Measurements from ENCODE around the gene BTRC.

BTRC gene

DNA sequence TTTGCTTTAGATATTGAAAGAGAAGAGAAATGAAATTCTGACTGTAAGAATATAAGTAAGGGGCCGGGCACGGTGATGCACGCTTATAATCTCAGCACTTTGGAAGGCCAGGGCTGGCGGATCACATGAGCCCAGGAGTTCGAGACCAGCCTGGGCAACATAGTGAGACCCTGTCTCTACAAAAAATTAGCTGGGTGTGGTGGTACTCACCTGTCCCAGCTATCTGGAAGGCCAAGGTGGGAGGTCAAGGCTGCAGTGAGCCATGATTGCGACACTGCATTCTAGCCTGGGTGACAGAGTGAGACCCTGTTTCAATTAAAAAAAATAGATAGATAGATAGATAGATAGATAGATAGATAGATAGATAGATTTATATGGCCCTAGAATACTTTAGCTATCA lies 82.3 kb downstream of the BTRC start:
- TF ChIP-seq, protein P1, sequence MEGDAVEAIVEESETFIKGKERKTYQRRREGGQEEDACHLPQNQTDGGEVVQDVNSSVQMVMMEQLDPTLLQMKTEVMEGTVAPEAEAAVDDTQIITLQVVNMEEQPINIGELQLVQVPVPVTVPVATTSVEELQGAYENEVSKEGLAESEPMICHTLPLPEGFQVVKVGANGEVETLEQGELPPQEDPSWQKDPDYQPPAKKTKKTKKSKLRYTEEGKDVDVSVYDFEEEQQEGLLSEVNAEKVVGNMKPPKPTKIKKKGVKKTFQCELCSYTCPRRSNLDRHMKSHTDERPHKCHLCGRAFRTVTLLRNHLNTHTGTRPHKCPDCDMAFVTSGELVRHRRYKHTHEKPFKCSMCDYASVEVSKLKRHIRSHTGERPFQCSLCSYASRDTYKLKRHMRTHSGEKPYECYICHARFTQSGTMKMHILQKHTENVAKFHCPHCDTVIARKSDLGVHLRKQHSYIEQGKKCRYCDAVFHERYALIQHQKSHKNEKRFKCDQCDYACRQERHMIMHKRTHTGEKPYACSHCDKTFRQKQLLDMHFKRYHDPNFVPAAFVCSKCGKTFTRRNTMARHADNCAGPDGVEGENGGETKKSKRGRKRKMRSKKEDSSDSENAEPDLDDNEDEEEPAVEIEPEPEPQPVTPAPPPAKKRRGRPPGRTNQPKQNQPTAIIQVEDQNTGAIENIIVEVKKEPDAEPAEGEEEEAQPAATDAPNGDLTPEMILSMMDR (IDR thresholded peaks at IDR 0.05; ENCODE audit: poor library complexity, severe bottlenecking) = no peak
- Histone ChIP-seq H3K9me3 (ENCODE audit: severe bottlenecking) (no peaks in the 10 kb centered on the region), H3K4me3 (ENCODE audit: severe bottlenecking) (no peak overlapping the region), H3K36me3 (ENCODE audit: low read depth) (no peaks in the 10 kb centered on the region), H3K27ac (ENCODE audit: poor library complexity, severe bottlenecking) (no peak overlapping the region), H3K27me3 (ENCODE audit: insufficient read depth, poor library complexity, severe bottlenecking) (no peaks in the 10 kb centered on the region), H3K4me1 (ENCODE audit: insufficient read depth, poor library complexity, severe bottlenecking) (no peaks in the 10 kb centered on the region)
- DNase-seq (ENCODE audit: low spot score) (no peak), ATAC-seq (ENCODE audit: low read depth) (no peak)

DNA sequence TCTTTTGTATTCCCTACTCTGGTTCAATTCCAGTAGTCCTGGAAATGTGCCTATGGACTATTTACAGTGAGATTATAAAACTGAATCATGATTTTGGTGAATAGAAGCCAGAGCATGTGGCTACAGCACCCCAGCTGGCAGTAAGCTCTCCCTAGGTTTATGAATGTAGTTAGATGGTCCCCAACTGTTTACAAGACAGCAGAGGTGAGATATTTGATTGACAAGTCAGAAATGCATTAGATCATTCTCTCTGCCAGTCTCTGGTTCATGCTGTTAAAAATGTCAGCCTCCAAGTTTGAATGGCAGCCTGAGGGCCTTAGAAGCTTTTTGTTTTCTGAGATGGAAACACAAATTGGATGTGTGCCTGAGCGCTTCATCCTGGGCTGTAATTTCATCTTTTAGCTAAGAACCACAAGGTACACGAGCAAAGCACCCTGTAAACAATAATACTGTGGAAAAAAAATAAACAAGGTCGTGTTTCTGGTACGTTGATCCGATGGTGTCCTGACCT lies 85.0 kb downstream of the BTRC start:
- H3K36me3 ChIP-seq (ENCODE audit: low read depth) = no peaks in the 10 kb centered on the region
- no peaks in the 10 kb centered on the region for H3K4me1 ChIP-seq (ENCODE audit: insufficient read depth, poor library complexity, severe bottlenecking)
- H3K9me3 ChIP-seq (ENCODE audit: severe bottlenecking) = no peaks in the 10 kb centered on the region
- no peaks in the 10 kb centered on the region for H3K27me3 ChIP-seq (ENCODE audit: insufficient read depth, poor library complexity, severe bottlenecking)
- H3K27ac ChIP-seq (ENCODE audit: poor library complexity, severe bottlenecking) = no peak overlapping the region
- TF ChIP-seq, protein P1 (IDR thresholded peaks at IDR 0.05; ENCODE audit: poor library complexity, severe bottlenecking) = no peak
- ATAC-seq (ENCODE audit: low read depth) = peak; percentile 46; the same call in 1 of the 3 replicates
- DNase-seq (ENCODE audit: low spot score) = no peak
- no peak overlapping the region for H3K4me3 ChIP-seq (ENCODE audit: severe bottlenecking)

DNA sequence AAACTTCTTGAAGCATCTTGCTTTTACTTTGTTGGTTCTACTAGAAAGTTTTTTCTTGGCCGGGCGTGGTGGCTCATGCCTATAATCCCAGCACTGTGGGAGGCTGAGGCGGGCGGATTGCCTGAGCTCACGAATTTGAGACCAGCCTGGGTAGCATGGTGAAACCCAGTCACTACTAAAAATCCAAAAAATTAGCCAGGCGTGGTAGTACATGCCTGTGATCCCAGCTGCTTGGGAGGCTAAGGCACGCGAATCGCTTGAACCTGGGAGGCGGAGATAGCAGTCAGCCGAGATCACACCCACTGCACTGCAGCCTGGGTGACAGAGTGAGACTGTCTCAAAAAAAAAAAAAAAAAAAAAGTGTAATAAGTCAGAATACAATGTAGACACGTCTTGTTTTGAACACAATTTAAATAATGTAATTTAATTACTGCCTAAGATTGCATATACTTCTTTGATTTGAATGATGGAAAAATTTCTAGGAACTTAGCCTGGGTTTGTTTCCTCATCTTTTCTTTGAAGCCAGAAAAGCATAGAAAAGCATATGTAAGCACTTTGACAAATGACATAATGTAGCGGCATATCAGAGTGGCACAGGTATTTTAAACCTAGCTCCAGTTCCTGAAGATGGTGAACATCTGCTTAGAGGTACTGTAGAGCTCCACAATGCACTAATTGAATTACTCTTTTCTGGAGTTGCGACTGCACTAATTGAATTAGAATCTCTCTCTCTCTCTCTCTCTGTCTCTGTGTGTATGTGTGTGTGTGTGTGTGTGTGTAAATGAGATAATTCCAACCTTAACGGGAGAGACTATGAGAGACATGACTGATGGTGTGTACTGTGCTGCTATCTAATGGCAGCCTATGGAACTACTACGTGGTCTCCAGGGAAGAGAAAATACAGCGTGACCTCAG lies 87.8 kb downstream of the BTRC start:
- no peak for DNase-seq (ENCODE audit: low spot score)
- peak; percentile 95 for ATAC-seq (ENCODE audit: low read depth)
- H3K27ac ChIP-seq (ENCODE audit: poor library complexity, severe bottlenecking) = no peak overlapping the region
- no peaks in the 10 kb centered on the region for H3K36me3 ChIP-seq (ENCODE audit: low read depth)
- TF ChIP-seq, protein P1 (IDR thresholded peaks at IDR 0.05; ENCODE audit: poor library complexity, severe bottlenecking) = peak; percentile 86
- no peaks in the 10 kb centered on the region for H3K27me3 ChIP-seq (ENCODE audit: insufficient read depth, poor library complexity, severe bottlenecking)
- H3K4me3 ChIP-seq (ENCODE audit: severe bottlenecking) = no peak overlapping the region
- H3K9me3 ChIP-seq (ENCODE audit: severe bottlenecking) = no peaks in the 10 kb centered on the region
- H3K4me1 ChIP-seq (ENCODE audit: insufficient read depth, poor library complexity, severe bottlenecking) = no peaks in the 10 kb centered on the region

DNA sequence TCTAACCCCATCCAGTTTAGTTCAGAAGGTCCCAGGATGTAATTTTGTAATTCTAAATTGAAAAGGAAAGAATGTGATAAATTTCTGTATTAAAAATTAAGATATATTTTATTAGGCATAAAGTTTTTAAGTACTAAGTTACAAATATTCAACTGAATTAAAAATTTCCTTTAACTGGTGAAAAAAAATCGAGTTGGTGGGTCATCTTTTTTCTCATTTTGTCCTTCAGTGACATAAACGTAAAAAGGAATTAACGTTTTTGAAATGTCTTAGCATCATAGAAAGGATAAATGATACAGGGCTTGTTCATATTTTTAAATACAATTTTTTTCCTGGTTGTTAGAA lies 88.5 kb downstream of the BTRC start:
- ATAC-seq (ENCODE audit: low read depth) = no peak

More for the DNA sequence above, 88.5 kb downstream of the BTRC start:
- H3K36me3 ChIP-seq (ENCODE audit: low read depth) = no peaks in the 10 kb centered on the region
- DNase-seq (ENCODE audit: low spot score) = no peak
- TF ChIP-seq, protein P1 (IDR thresholded peaks at IDR 0.05; ENCODE audit: poor library complexity, severe bottlenecking) = peak; percentile 51
- no peaks in the 10 kb centered on the region for H3K27me3 ChIP-seq (ENCODE audit: insufficient read depth, poor library complexity, severe bottlenecking)
- H3K27ac ChIP-seq (ENCODE audit: poor library complexity, severe bottlenecking) = no peak overlapping the region
- H3K4me1 ChIP-seq (ENCODE audit: insufficient read depth, poor library complexity, severe bottlenecking) = no peaks in the 10 kb centered on the region
- no peak overlapping the region for H3K4me3 ChIP-seq (ENCODE audit: severe bottlenecking)
- no peaks in the 10 kb centered on the region for H3K9me3 ChIP-seq (ENCODE audit: severe bottlenecking)

Measured in RWPE2 (cell line).